ENCODE measurements around the gene PTPRM. TPM values are rescaled to one million over a fixed set of nuclear protein-coding genes. Genes with fewer than 3 reads are reported as not detected.

PTPRM gene
- total RNA-seq, 1 experiment from 2014 or later, result 6.2 TPM

- Histone ChIP-seq H4K91ac (ENCODE audit: insufficient read length, low read depth, low read length) (no peak overlapping the region), H3K23ac (ENCODE audit: insufficient read length, low read depth, low read length) (no peak overlapping the region), H2BK20ac (ENCODE audit: low read depth, low read length, poor library complexity, severe bottlenecking) (no peak overlapping the region), H3K4ac (ENCODE audit: low read depth, low read length) (no peak overlapping the region), H3K18ac (ENCODE audit: insufficient read length, low read depth, low read length) (no peak overlapping the region), H3K4me2 (ENCODE audit: insufficient read depth, insufficient read length, low read length) (no peak overlapping the region), H3K79me2 (ENCODE audit: insufficient read depth, low read length) (no peaks in the 10 kb centered on the region), H3K4me1 (ENCODE audit: insufficient read depth, low read length) (no peaks in the 10 kb centered on the region; the same call in 1 of the 2 replicates), H3K27me3 (ENCODE audit: insufficient read depth, low read length) (no peaks in the 10 kb centered on the region), H3K27ac (ENCODE audit: insufficient read length, low read depth, low read length) (no peak overlapping the region), H2AFZ (ENCODE audit: low read length) (no peak overlapping the region), H3K23me2 (ENCODE audit: insufficient read length, low read depth, low read length, poor library complexity, severe bottlenecking) (no peaks in the 10 kb centered on the region), H2BK5ac (ENCODE audit: insufficient read length, low read length) (no peak overlapping the region), H4K5ac (ENCODE audit: insufficient read length, low read depth, low read length) (no peak overlapping the region), H4K20me1 (ENCODE audit: control insufficient read depth, insufficient read depth, insufficient read length) (no peaks in the 10 kb centered on the region), H3K79me1 (ENCODE audit: insufficient read depth, low read depth, low read length, poor library complexity, severe bottlenecking) (no peaks in the 10 kb centered on the region), H3K56ac (ENCODE audit: insufficient read length, low read depth, low read length) (no peak overlapping the region), H3K9ac (ENCODE audit: extremely low read depth, insufficient read length, low read length) (no peak overlapping the region), H4K8ac (replicated peaks; ENCODE audit: insufficient read length, low read depth, low read length) (no peak overlapping the region), H2AK5ac (ENCODE audit: insufficient read length, low read length) (no peak overlapping the region), H2BK120ac (ENCODE audit: low read depth, low read length, poor library complexity, severe bottlenecking) (no peak overlapping the region), H2BK15ac (ENCODE audit: low read depth, low read length) (no peak overlapping the region), H3K14ac (ENCODE audit: insufficient read depth, low read length) (no peak overlapping the region), H3K9me3 (ENCODE audit: control insufficient read depth, low read depth, low read length) (no peaks in the 10 kb centered on the region), H2BK12ac (ENCODE audit: insufficient read length, low read depth, low read length) (no peak overlapping the region), H3T11ph (ENCODE audit: low read length) (no peak overlapping the region)
- no CpG with 5 or more reads among the region's 2 CpGs for WGBS (ENCODE audit: extremely low coverage, insufficient read length, low lambda C conversion rate)
- no peaks in the 10 kb centered on the region for H3K9me3 Mint-ChIP-seq
- no peak for TF ChIP-seq CTCF (conservative IDR thresholded peaks at IDR 0.05)
- no peak for DNase-seq
- H3K36me3 Mint-ChIP-seq (ENCODE audit: insufficient read depth in 1 of 3, low read depth in 3 of 3), result no peaks in the 10 kb centered on the region
- H3K4me1 Mint-ChIP-seq, result peaks cover 16 to 27% of the 10 kb centered on the region in 2 experiments
- H3K4me3 Mint-ChIP-seq, result no peak overlapping the region
- H3K27me3 Mint-ChIP-seq (ENCODE audit: low read depth), result no peaks in the 10 kb centered on the region; the same call in 1 of the 2 replicates
- H3K27ac Mint-ChIP-seq, result peak overlapping the region in 1 of 3 experiments; percentile 35; a peak in 1 of 7 replicates
Observed at GRCh38 chr18:7898181-7898580, 331.1 kb downstream of the PTPRM start.
